HepG2 (cell line): ENCODE data around the gene RTL5. TPM values are rescaled to one million over a fixed set of nuclear protein-coding genes. Genes with fewer than 3 reads are reported as not detected.

Experiments
- ATAC-seq: fragments of 200-7000 bp; cut with Tn5 transposase; 3 replicates; pipeline ENCODE4 v1.9.1; 2020; ENCODE audit warnings: mild to moderate bottlenecking, moderate library complexity
- BruUV-seq: library from RNA; stranded (reverse); fragments of 400-500 nt; replicated peaks from 2 replicates; lab custom pipeline; 2021; lab: Mats Ljungman, UMichigan
- CTCF ChIA-PET: fragments of 300-600 bp; formaldehyde crosslinking; extraction: SDS; loops from one replicate; lab custom pipeline; 2021; ENCODE audit warnings: low total read pairs, inconsistent platforms, low intra/inter-chr PET ratio; lab: Yijun Ruan, JAX
- POLR2A ChIA-PET: fragments of 350-600 bp; sonication (Branson Sonifier 250); formaldehyde crosslinking; loops from one replicate; lab custom pipeline; 2020; ENCODE audit warnings: antibody characterized with exemption, inconsistent platforms; lab: Yijun Ruan, JAX
- DNase-seq: peaks from one replicate; pipeline ENCODE4 v3.0.0-alpha.2; 2015; ENCODE audit warnings: low spot score
- FAIRE-seq: peaks from 3 replicates; lab custom pipeline; 2011; peaks lifted over from hg19 to GRCh38; lab: Jason Lieb, UNC
- H2AFZ ChIP-seq: one replicate; pipeline ENCODE4 v1.6.1; 2011; ENCODE audit warnings: low read length, inconsistent platforms
- H3K27ac ChIP-seq: fragments of 300-600 bp; 3 replicates; pipeline ENCODE4 v1.8.0; 2011; ENCODE audit warnings: mixed run types, mild to moderate bottlenecking, mixed read lengths, low read length, inconsistent platforms; ENCODE audit not compliant: insufficient read depth; ENCODE audit errors: extremely low read length
- H3K27me3 ChIP-seq, 2 experiments: fragments of 200-600 bp in 1 of 2; 2 replicates in 1 of 2; 3 replicates in 1 of 2; pipeline versions ENCODE4 v1.6.0 to v1.8.0; 2011; ENCODE audit warnings: low read length in 2 of 2, mild to moderate bottlenecking in 2 of 2, moderate library complexity in 2 of 2, inconsistent platforms in 1 of 2; ENCODE audit not compliant: insufficient read depth in 2 of 2, control insufficient read depth in 1 of 2
- H3K36me3 ChIP-seq, 2 experiments: fragments of 200-600 bp in 1 of 2; replicated peaks in 1 of 2; 2 replicates in 1 of 2; 3 replicates in 1 of 2; pipeline versions ENCODE4 v1.5.1 to v1.8.0; 2011; ENCODE audit warnings: low read length in 2 of 2, inconsistent platforms in 1 of 2; ENCODE audit not compliant: insufficient read depth in 2 of 2, control insufficient read depth in 1 of 2
- H3K4me1 ChIP-seq: 2 replicates; pipeline ENCODE4 v1.5.1; 2012; ENCODE audit warnings: low read length, inconsistent platforms; ENCODE audit not compliant: insufficient read depth
- H3K4me2 ChIP-seq: 2 replicates; pipeline ENCODE4 v1.6.0; 2011; ENCODE audit warnings: low read depth, low read length, inconsistent platforms
- H3K4me3 ChIP-seq, 3 experiments: fragments of 200-600 bp in 1 of 3; sonication (generic), shearing (Covaris generic) in 1 of 3; replicated peaks in 1 of 3; 2 replicates each; pipeline ENCODE4 v1.5.1; 2011 to 2016; ENCODE audit warnings: low read length in 3 of 3, inconsistent platforms in 2 of 3, low read depth in 2 of 3, mild to moderate bottlenecking in 2 of 3, control low read depth in 1 of 3, mixed read lengths in 1 of 3; ENCODE audit not compliant: insufficient read depth in 1 of 3
- H3K79me2 ChIP-seq: one replicate; pipeline ENCODE4 v1.6.1; 2011; ENCODE audit warnings: low read length, inconsistent platforms; ENCODE audit not compliant: insufficient read depth
- H3K9ac ChIP-seq: 2 replicates; pipeline ENCODE4 v1.6.0; 2011; ENCODE audit warnings: mild to moderate bottlenecking, low read depth, low read length, inconsistent platforms; ENCODE audit not compliant: insufficient read depth
- H3K9me3 ChIP-seq: 2 replicates; pipeline ENCODE4 v1.5.1; 2012; ENCODE audit warnings: mild to moderate bottlenecking, low read length
- H4K20me1 ChIP-seq: 2 replicates; pipeline ENCODE4 v1.6.0; 2011; ENCODE audit warnings: inconsistent platforms, mild to moderate bottlenecking, low read length, moderate library complexity; ENCODE audit not compliant: insufficient read depth
- ARID3A ChIP-seq: IDR thresholded peaks from 2 replicates; pipeline ENCODE4 v1.6.1; 2012; ENCODE audit warnings: low read depth, low read length, improper control_type of control experiment
- FOXO4 ChIP-seq: sonication (generic); formaldehyde crosslinking; conservative IDR thresholded peaks from 2 replicates; pipeline ENCODE4 v1.8.1; 2023; ENCODE audit warnings: missing genetic modification reagents
- GATAD1 ChIP-seq: IDR thresholded peaks from 2 replicates; pipeline ENCODE4 v1.6.1; 2016; ENCODE audit warnings: missing genetic modification reagents, missing compliant biosample characterization
- NFKBIZ ChIP-seq: IDR thresholded peaks from 2 replicates; pipeline ENCODE4 v1.6.1; 2018; ENCODE audit warnings: missing genetic modification reagents, missing compliant biosample characterization
- SMC3 ChIP-seq: IDR thresholded peaks from 2 replicates; pipeline ENCODE4 v1.6.1; 2011; ENCODE audit warnings: low read length, improper control_type of control experiment
- SNAPC5 ChIP-seq: sonication (generic); formaldehyde crosslinking; IDR thresholded peaks from 2 replicates; pipeline ENCODE4 v1.8.1; 2023; ENCODE audit warnings: mild to moderate bottlenecking, missing genetic modification reagents, borderline replicate concordance
- ZKSCAN5 ChIP-seq: sonication (generic); formaldehyde crosslinking; IDR thresholded peaks from 2 replicates; pipeline ENCODE4 v1.5.1; 2020; ENCODE audit warnings: mild to moderate bottlenecking, missing genetic modification reagents
- ZNF224 ChIP-seq: sonication (generic); formaldehyde crosslinking; IDR thresholded peaks from 2 replicates; pipeline ENCODE4 v1.5.0; 2020; ENCODE audit warnings: mild to moderate bottlenecking, missing genetic modification reagents
- whole genome bisulfite sequencing: methylation state at CpG from one replicate; pipeline ENCODE4 v1.1.6; 2017; ENCODE audit warnings: low lambda C conversion rate; 5-methylcytosine and 5-hydroxymethylcytosine counted together
- in situ Hi-C: cut with HindIII; loops from 2 replicates; pipeline ENCODE4 v1.10.0; 2017; ENCODE audit warnings: low pct_unique_long_range_greater_than_20kb; ENCODE audit not compliant: extremely low pct_ligation_motif_present
- intact Hi-C: fragments of 100-400 bp; cut with micrococcal nuclease; formaldehyde crosslinking; loops from one replicate; pipeline ENCODE4 v1.10.0; 2022; ENCODE audit not compliant: unreplicated experiment
- polyA plus RNA-seq, 8 experiments: library from polyadenylated mRNA; depleted of rRNA in 3 of 8; stranded (reverse) in 7 of 8; unstranded in 1 of 8; fragments of >200 nt; fragmentation: Illumina TruSeq in 4 of 8; extraction: Trizol in 4 of 8; gene quantifications; 2 replicates each; pipeline versions ENCODE4 v1.2.1 to v1.2.3, GENCODE V29; 2011 to 2016; ENCODE audit warnings: low read depth in 4 of 8, missing spikeins in 1 of 8, mixed read lengths in 1 of 8; ENCODE audit not compliant: insufficient read depth in 1 of 8
- total RNA-seq, 5 experiments: library from RNA; depleted of rRNA; stranded (reverse); fragments of >200 nt; fragmentation: Illumina TruSeq; extraction: Trizol; gene quantifications; 2 replicates each; pipeline ENCODE4 v1.2.3, GENCODE V29; 2016; ENCODE audit warnings: low read depth in 1 of 5

RTL5 gene
- total and polyA plus RNA-seq, 2 of the 13 experiments (the other 11 are each of a cell fraction or from before 2014, with no cell fraction given): not detected

- TF ChIP-seq ZNF224 (CRISPR knock-in tag): no peak
- TF ChIP-seq, all 625 proteins: peak for 0
Measured at GRCh38 chrX:72089254-72089653, 42.5 kb downstream of the RTL5 start (continued).

GRCh38 chrX:72088761-72089160 lies 43.0 kb downstream of the RTL5 start:
- TF ChIP-seq GATAD1 (CRISPR knock-in tag) (no peak), ZKSCAN5 (CRISPR knock-in tag) (no peak)
- no peaks in the 10 kb centered on the region for H3K4me1 ChIP-seq
- no peaks in the 10 kb centered on the region for H3K9me3 ChIP-seq
- H2AFZ ChIP-seq: no peak overlapping the region
- no peak for ATAC-seq
- no peaks in the 10 kb centered on the region for H4K20me1 ChIP-seq
- H3K4me2 ChIP-seq: no peak overlapping the region
- H3K4me3 ChIP-seq: no peak overlapping the region
- 24% methylated on average over 6 of the region's 6 CpGs for WGBS
- no peak for DNase-seq
- no peak for FAIRE-seq
- H3K27me3 ChIP-seq: no peaks in the 10 kb centered on the region
- H3K27ac ChIP-seq: no peak overlapping the region
- no TSS peak for BruUV-seq
- H3K9ac ChIP-seq: no peak overlapping the region
- in situ Hi-C loops (no loop called here), intact Hi-C loops (no loop called here)
- ChIA-PET CTCF (no interaction called here), POLR2A (no interaction called here)
- no peaks in the 10 kb centered on the region for H3K79me2 ChIP-seq
- H3K36me3 ChIP-seq: no peaks in the 10 kb centered on the region

GRCh38 chrX:72086995-72087394 lies 44.7 kb downstream of the RTL5 start:
- DNase-seq: no peak
- intact Hi-C loops (no loop called here), in situ Hi-C loops (no loop called here)
- Histone ChIP-seq H3K27ac (no peak overlapping the region), H4K20me1 (no peaks in the 10 kb centered on the region), H3K9ac (no peak overlapping the region), H3K4me1 (no peaks in the 10 kb centered on the region), H3K4me3 (no peak overlapping the region), H2AFZ (no peak overlapping the region), H3K4me2 (no peak overlapping the region), H3K27me3 (no peaks in the 10 kb centered on the region), H3K36me3 (no peaks in the 10 kb centered on the region), H3K79me2 (no peaks in the 10 kb centered on the region), H3K9me3 (no peaks in the 10 kb centered on the region)
- CTCF ChIA-PET: no interaction called here
- POLR2A ChIA-PET: no interaction called here
- no TSS peak for BruUV-seq
- WGBS: 83% methylated on average over 1 of the region's 1 CpG
- FAIRE-seq: no peak
- no peak for ATAC-seq
- TF ChIP-seq SMC3 (no peak), SNAPC5 (CRISPR knock-in tag) (no peak), FOXO4 (no peak), ARID3A (no peak), NFKBIZ (CRISPR knock-in tag) (no peak)
